ENCODE measurements around the gene TMEM269.

GRCh38 chr1:42817440-42817767 lies 32.6 kb downstream of the TMEM269 start:
- TF ChIP-seq CTCF (IDR thresholded peaks at IDR 0.05) (no peak), POLR2A (IDR thresholded peaks at IDR 0.05) (no peak)

Measured in Peyer's patch (tissue), 4 donors.